Cardiac fibroblast (primary cell): ENCODE data around the gene HJURP.

Experiments
- DNase-seq, 2 donors: peaks; one replicate each; pipeline versions ENCODE4 v3.0.0 to v3.0.0-alpha.2; 2010; ENCODE audit warnings: low read depth in 2 of 2
- H3K4me3 ChIP-seq, 2 donors: replicated peaks in 1 of 2; 1 replicate in 1 of 2; 2 replicates in 1 of 2; pipeline ENCODE4 v1.5.1; 2011; ENCODE audit warnings: low read depth in 2 of 2, low read length in 2 of 2, mild to moderate bottlenecking in 2 of 2, moderate library complexity in 1 of 2
- CTCF ChIP-seq: IDR thresholded peaks from one replicate; pipeline ENCODE4 v1.5.1; 2011; ENCODE audit warnings: low read depth, mild to moderate bottlenecking, low read length, inconsistent platforms

Gene HJURP

GRCh38 chr2:233794128-233794658 is 60.1 kb downstream of the HJURP start:
- no peak overlapping the region for H3K4me3 ChIP-seq
- DNase-seq: no peak
- no peak for TF ChIP-seq CTCF

GRCh38 chr2:233793465-233794127 is 60.7 kb downstream of the HJURP start:
- TF ChIP-seq CTCF: no peak
- DNase-seq: no peak

GRCh38 chr2:233792720-233793119 is 61.6 kb downstream of the HJURP start:
- no peak for DNase-seq
- TF ChIP-seq CTCF: no peak
- H3K4me3 ChIP-seq: no peak overlapping the region

More at GRCh38 chr2:233793465-233794127, 60.7 kb downstream of the HJURP start:
- H3K4me3 ChIP-seq: no peak overlapping the region

- no peak for TF ChIP-seq CTCF
- no peak overlapping the region for H3K4me3 ChIP-seq
- no peak for DNase-seq
These were observed 62.4 kb downstream of the HJURP start for GRCh38 chr2:233791883-233792329.

GRCh38 chr2:233791151-233791882 is 63.0 kb downstream of the HJURP start:
- DNase-seq: no peak
- H3K4me3 ChIP-seq: no peak overlapping the region
- no peak for TF ChIP-seq CTCF

GRCh38 chr2:233789554-233789953 is 64.8 kb downstream of the HJURP start:
- DNase-seq: no peak
- H3K4me3 ChIP-seq: no peak overlapping the region
- no peak for TF ChIP-seq CTCF
